Astrocyte of the cerebellum (primary cell): ENCODE data around the gene HNF4A.

Experiments used
- DNase-seq: peaks from one replicate; pipeline ENCODE4 v3.0.0-alpha.2; 2011; ENCODE audit warnings: low read depth
- H3K4me3 ChIP-seq: 2 replicates; pipeline ENCODE4 v1.5.1; 2011; ENCODE audit warnings: mild to moderate bottlenecking, low read depth, low read length, moderate library complexity
- in situ Hi-C: cut with HindIII; loops from 2 replicates; pipeline ENCODE4 v1.10.0; 2017; ENCODE audit warnings: low sequenced_read_pairs
- TF ChIP-seq, protein P1 (sequence below): IDR thresholded peaks from 2 replicates; pipeline ENCODE4 v1.5.1; 2012; ENCODE audit warnings: low read length, low read depth, moderate library complexity, mild to moderate bottlenecking; ENCODE audit errors: missing control alignments

Gene HNF4A

DNA sequence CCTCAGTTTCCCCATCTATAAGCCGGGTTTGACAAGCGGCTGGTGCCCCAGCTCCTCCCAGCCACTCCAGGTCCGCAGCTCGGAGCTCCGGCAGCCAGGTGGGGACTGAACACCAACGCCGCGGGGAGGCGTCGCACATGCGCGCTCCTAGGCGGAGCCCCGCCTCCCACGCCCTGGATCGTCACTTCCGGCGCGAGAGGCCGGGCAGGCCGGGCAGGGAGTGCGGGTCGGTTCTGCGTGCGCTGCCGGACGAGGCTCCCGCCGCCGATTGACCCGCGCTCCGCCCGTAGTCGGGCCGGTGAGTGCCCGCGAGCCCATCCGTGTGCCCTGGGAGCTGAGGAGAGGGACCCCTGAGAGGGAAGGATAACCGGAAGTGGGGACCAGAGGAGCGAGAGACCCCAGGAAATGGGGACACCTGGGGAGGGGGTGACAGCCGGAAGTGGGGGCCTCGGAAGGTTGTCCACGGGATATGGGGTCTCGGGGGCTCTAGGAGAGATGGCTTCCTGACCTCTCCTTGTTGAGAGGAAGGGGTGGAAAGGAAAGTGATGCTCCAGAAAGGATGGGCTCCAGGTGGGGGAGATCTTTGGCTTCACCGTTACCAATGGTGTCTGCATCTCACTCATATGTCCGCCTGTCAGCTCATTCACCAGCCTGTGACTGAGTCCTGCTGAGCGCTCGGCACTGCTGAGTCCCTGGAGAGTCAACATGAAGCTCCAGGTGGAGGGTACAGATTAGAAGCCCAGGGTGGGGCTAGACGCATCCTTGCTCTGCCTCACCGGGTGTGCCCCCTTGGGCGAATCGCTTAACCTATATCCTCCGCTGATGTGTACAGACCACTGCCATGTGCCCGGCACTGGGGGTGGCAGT is 120.4 kb downstream of the HNF4A start, which contains the start of gene TTPAL:
Gene TTPAL (plus strand): TSS at position 181 of the 867 bp plus-strand sequence. CDS start 4,126 bp downstream, outside the sequence.
- H3K4me3 ChIP-seq, result peak within 1 kb of the TSS; percentile 68
- in situ Hi-C loops, result no loop called here
- TF ChIP-seq, protein P1, sequence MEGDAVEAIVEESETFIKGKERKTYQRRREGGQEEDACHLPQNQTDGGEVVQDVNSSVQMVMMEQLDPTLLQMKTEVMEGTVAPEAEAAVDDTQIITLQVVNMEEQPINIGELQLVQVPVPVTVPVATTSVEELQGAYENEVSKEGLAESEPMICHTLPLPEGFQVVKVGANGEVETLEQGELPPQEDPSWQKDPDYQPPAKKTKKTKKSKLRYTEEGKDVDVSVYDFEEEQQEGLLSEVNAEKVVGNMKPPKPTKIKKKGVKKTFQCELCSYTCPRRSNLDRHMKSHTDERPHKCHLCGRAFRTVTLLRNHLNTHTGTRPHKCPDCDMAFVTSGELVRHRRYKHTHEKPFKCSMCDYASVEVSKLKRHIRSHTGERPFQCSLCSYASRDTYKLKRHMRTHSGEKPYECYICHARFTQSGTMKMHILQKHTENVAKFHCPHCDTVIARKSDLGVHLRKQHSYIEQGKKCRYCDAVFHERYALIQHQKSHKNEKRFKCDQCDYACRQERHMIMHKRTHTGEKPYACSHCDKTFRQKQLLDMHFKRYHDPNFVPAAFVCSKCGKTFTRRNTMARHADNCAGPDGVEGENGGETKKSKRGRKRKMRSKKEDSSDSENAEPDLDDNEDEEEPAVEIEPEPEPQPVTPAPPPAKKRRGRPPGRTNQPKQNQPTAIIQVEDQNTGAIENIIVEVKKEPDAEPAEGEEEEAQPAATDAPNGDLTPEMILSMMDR, result peak; percentile 25
- no peak for DNase-seq

DNA sequence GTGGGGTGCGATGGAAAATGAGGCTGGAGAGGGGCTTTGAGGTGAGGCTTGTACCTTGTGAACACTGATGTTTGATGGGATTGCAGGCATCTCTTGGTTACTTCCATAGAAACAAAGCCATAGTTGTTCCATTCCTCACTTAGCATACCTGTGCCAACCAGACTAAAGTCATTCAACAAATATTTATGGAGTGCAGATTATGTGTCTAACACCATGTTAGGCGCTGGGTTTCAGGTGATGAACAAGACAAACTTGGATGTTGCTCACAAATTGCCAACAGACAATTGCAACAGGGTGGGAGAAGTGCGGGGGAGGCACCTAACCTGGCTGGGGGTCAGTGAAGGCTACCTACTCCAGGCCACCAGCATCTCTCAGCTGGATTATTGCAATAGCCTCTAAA is 121.7 kb downstream of the HNF4A start:
- in situ Hi-C loops, result no loop called here

DNA sequence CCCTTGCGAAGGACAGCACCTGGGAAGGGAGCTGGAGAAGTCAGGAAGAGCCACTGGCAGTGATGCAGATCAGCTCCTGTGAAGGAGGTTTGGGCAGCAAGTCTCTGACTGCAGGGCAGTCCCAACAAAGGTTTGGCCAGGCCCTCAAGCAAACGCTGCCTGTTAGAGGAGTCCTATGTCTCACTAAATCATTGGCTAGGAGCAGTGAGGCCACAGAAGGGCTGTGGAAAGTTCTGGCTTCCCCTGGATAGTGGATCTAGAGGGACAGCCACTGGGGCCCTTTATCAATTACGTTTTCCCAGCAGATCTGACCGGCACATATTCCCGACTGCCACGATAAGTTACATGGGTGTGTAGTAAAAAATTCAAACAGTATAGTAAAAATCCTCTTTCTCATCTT is 122.7 kb downstream of the HNF4A start:
- no peak for DNase-seq
- H3K4me3 ChIP-seq, result no peak overlapping the region
- TF ChIP-seq, protein P1, result no peak
- in situ Hi-C loops, result no loop called here

More for the DNA sequence above, 121.7 kb downstream of the HNF4A start:
- TF ChIP-seq, protein P1, result no peak
- DNase-seq, result no peak
- H3K4me3 ChIP-seq, result no peak overlapping the region

DNA sequence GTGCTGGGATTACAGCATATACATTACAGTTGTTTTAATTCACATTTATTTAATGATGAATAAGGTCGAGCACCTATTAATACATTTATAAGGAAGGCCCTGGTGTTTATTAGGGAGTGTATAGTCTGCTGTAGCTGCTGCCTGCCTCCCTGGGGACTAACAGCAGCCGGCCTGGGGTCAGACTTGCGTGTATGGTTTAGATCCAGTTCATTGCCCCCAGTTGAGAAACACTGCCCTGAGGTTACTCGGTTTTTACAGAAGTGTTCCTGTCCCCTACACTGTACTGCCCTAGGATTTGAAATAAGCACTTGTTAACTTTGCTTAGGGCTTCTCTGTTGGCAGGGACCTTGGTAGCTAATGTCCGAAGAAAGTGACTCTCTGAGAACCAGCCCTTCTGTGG is 124.1 kb downstream of the HNF4A start:
- H3K4me3 ChIP-seq, result no peak overlapping the region
- no peak for DNase-seq
- TF ChIP-seq, protein P1, result no peak
- in situ Hi-C loops, result no loop called here

DNA sequence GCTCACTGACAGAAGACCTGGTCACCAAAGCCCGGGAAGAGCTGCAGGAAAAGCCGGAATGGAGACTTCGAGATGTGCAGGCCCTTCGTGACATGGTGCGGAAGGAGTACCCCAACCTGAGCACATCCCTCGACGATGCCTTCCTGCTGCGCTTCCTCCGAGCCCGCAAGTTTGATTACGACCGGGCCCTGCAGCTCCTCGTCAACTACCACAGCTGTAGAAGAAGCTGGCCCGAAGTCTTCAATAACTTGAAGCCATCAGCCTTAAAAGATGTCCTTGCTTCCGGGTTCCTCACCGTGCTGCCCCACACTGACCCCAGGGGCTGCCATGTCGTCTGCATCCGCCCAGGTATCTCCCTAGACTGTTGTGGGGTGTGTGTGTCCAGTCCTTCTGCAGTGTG is 124.6 kb downstream of the HNF4A start:
- in situ Hi-C loops, result no loop called here
- DNase-seq, result no peak
- H3K4me3 ChIP-seq, result no peak overlapping the region
- TF ChIP-seq, protein P1, result no peak

DNA sequence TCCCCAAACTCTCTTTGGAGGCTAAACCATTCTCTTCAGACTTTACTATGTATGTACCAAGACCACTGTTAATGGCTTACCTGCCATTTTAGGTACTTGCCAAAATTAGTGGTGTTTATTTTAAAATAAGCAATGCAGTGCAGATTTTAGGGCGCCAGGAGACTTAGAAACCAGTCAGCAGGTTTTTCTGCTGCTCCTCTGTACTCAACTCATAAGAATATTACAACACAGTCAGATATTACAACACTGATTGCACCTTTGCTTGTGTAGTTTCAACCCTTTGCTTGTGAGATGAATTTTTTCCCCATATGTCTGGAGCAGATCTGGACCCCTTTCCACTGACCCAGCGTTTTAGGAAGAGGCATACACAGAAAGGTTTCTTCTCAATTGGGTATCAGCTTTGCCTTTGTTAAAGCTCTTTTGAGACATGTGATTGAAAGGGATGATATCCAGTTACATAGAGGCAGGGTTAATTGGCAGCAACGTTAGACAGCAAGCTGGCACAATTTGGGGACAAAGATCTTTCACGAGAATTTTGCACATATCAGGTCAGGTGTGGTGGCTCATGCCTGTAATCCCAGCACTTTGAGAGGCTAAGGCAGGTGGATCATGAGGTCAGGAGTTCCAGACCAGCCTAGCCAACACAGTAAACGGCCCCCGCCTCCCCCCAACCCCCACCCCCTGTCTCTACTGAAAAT is 126.4 kb downstream of the HNF4A start:
- DNase-seq, result no peak
- TF ChIP-seq, protein P1, result no peak
- in situ Hi-C loops, result no loop called here
- no peak overlapping the region for H3K4me3 ChIP-seq
